Measurements from ENCODE around the gene OSBPL6. TPM values are rescaled to one million over a fixed set of nuclear protein-coding genes. Genes with fewer than 3 reads are reported as not detected.

The OSBPL6 gene
- total RNA-seq, 2 donors from 2014 or later: 0.95 to 4.6 TPM

GRCh38 chr2:178448968-178449661 is 254.8 kb downstream of the OSBPL6 start:
- Histone ChIP-seq H3K36me3 (peaks cover 22% of the 10 kb centered on the region), H3K4me3 (peak overlapping the region; percentile 93), H3K27me3 (replicated peaks; ENCODE audit: insufficient read depth) (no peaks in the 10 kb centered on the region), H3K9me3 (no peaks in the 10 kb centered on the region), H3K27ac (peak overlapping the region; percentile 99), H3K4me1 (ENCODE audit: control insufficient read depth in 1 of 2, low read depth in 2 of 2) (peaks cover 8 to 37% of the 10 kb centered on the region in 2 donors)
- DNase-seq (ENCODE audit: low spot score) (no peak), ATAC-seq (ENCODE audit: insufficient number of reproducible peaks, low FRiP score, low read depth) (no peak)
- TF ChIP-seq, protein P1, sequence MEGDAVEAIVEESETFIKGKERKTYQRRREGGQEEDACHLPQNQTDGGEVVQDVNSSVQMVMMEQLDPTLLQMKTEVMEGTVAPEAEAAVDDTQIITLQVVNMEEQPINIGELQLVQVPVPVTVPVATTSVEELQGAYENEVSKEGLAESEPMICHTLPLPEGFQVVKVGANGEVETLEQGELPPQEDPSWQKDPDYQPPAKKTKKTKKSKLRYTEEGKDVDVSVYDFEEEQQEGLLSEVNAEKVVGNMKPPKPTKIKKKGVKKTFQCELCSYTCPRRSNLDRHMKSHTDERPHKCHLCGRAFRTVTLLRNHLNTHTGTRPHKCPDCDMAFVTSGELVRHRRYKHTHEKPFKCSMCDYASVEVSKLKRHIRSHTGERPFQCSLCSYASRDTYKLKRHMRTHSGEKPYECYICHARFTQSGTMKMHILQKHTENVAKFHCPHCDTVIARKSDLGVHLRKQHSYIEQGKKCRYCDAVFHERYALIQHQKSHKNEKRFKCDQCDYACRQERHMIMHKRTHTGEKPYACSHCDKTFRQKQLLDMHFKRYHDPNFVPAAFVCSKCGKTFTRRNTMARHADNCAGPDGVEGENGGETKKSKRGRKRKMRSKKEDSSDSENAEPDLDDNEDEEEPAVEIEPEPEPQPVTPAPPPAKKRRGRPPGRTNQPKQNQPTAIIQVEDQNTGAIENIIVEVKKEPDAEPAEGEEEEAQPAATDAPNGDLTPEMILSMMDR (IDR thresholded peaks at IDR 0.05): no peak

GRCh38 chr2:178449700-178450523 is 255.6 kb downstream of the OSBPL6 start:
- TF ChIP-seq, protein P1 (IDR thresholded peaks at IDR 0.05): no peak
- Histone ChIP-seq H3K4me1 (ENCODE audit: control insufficient read depth in 1 of 2, low read depth in 2 of 2) (peaks cover 8 to 37% of the 10 kb centered on the region in 2 donors), H3K36me3 (peaks cover 19% of the 10 kb centered on the region), H3K4me3 (peak overlapping the region; percentile 93), H3K27me3 (replicated peaks; ENCODE audit: insufficient read depth) (no peaks in the 10 kb centered on the region), H3K9me3 (no peaks in the 10 kb centered on the region), H3K27ac (peak overlapping the region; percentile 99)
- no peak for ATAC-seq (ENCODE audit: insufficient number of reproducible peaks, low FRiP score, low read depth)
- no peak for DNase-seq (ENCODE audit: low spot score)

DNA sequence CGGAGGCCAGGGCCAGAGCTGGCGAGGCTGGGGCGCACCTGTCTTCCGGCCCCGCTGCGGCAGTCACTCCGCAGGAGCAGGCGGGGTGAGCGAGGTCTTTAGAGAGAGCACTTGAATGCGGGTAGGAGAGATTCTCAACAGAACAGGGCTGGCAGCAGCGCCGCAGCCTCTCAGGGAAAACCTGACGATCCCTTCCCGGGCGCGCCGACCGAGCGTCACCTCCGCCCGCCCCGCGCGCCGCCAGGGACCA is 256.1 kb downstream of the OSBPL6 start:
- Histone ChIP-seq H3K4me1 (ENCODE audit: control insufficient read depth in 1 of 2, low read depth in 2 of 2) (peaks cover 8 to 37% of the 10 kb centered on the region in 2 donors), H3K36me3 (peaks cover 14% of the 10 kb centered on the region), H3K4me3 (peak overlapping the region; percentile 93), H3K27ac (peak overlapping the region; percentile 99), H3K27me3 (replicated peaks; ENCODE audit: insufficient read depth) (no peaks in the 10 kb centered on the region), H3K9me3 (no peaks in the 10 kb centered on the region)
- DNase-seq (ENCODE audit: low spot score) (no peak), ATAC-seq (ENCODE audit: insufficient number of reproducible peaks, low FRiP score, low read depth) (no peak)
- TF ChIP-seq, protein P1 (IDR thresholded peaks at IDR 0.05): no peak

DNA sequence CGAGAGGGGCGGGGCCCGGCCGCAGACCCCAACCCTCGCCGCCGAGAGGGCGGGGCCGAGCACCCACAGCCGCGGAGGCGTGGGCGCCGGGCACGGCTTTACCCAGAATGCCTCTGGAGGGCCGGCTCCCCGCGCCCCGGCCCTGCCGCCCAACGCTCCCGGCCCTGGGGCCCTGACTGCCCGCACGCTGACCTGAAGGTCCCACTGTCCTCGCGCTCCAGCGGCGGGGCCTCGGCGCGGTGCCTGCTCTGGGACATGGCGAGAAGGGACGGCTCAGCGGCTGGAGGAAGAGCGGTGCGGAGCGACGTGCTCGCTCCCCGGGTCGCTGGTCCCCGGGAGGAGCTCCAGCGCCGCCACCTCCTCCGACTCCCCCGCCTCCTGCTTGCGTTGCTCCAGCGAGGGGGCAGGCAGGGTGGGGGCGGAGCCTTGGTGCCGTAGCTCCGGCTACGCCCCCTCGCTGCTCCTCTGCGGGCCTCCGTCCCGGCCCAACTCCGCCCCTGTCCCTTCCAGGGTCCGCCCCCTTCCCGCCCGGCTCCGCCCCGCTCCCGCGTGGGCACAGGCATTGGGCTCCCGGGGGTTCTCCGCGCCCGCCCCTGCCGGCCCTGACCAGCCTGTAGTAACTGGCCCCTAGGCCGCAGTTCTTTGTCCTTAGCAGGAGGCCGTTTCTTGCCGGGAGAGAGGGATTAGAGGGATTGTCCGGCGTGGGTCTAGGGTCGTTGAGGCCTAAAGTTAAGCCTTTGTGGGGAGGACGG is 256.6 kb downstream of the OSBPL6 start, which contains the start of the genes PJVK and PRKRA:
TSS of gene PJVK (plus strand) at position 605 of the 752 bp plus-strand sequence. CDS start 2,032 bp downstream, outside the sequence.
TSS of gene PRKRA (minus strand) at position 402 of the 752 bp plus-strand sequence. CDS start at position 257, 145 bp downstream.
- TF ChIP-seq, protein P1 (IDR thresholded peaks at IDR 0.05): no peak
- peak; percentile 85 for DNase-seq (ENCODE audit: low spot score)

More for the DNA sequence above, 256.6 kb downstream of the OSBPL6 start, which contains the start of the genes PJVK and PRKRA:
- ATAC-seq (ENCODE audit: insufficient number of reproducible peaks, low FRiP score, low read depth): peak; percentile 92
- Histone ChIP-seq H3K9me3 (no peaks in the 10 kb centered on the region), H3K4me1 (ENCODE audit: control insufficient read depth in 1 of 2, low read depth in 2 of 2) (peaks cover 8 to 37% of the 10 kb centered on the region in 2 donors), H3K4me3 (peak within 1 kb of the TSS; percentile 93), H3K27me3 (replicated peaks; ENCODE audit: insufficient read depth) (no peaks in the 10 kb centered on the region), H3K27ac (peak within 1 kb of the TSS; percentile 99), H3K36me3 (peaks cover 10% of the 10 kb centered on the region)

Data from thoracic aorta (tissue), 2 donors.